HEK293T (cell line): ENCODE data around the gene PCDHA5.

ENCODE experiments used
- CTCF ChIA-PET: fragments of 350-600 bp; formaldehyde crosslinking; extraction: SDS; loops from one replicate; lab custom pipeline; 2021; ENCODE audit warnings: antibody characterized with exemption, inconsistent platforms; lab: Yijun Ruan, JAX
- POLR2A ChIA-PET: fragments of 350-600 bp; formaldehyde crosslinking; extraction: SDS; loops from one replicate; lab custom pipeline; 2020; ENCODE audit warnings: antibody characterized with exemption, inconsistent platforms; lab: Yijun Ruan, JAX
- DNase-seq: peaks from one replicate; pipeline ENCODE4 v3.0.0; 2012; ENCODE audit warnings: mixed read lengths; ENCODE audit errors: extremely low spot score
- ARNT ChIP-seq: fragments of 450-650 bp; IDR thresholded peaks from 2 replicates; pipeline ENCODE4 v1.6.1; 2017; ENCODE audit warnings: mild to moderate bottlenecking
- BHLHE40 ChIP-seq: fragments of 450-650 bp; IDR thresholded peaks from 2 replicates; pipeline ENCODE4 v1.6.1; 2016; ENCODE audit warnings: mild to moderate bottlenecking, moderate library complexity, borderline replicate concordance
- CTBP1 ChIP-seq: fragments of 450-650 bp; IDR thresholded peaks from 2 replicates; pipeline ENCODE4 v1.6.1; 2016; ENCODE audit warnings: borderline replicate concordance
- FOXK2 ChIP-seq: fragments of 450-650 bp; IDR thresholded peaks from 2 replicates; pipeline ENCODE4 v1.6.1; 2016; ENCODE audit warnings: mild to moderate bottlenecking
- FOXM1 ChIP-seq: fragments of 450-650 bp; IDR thresholded peaks from 2 replicates; pipeline ENCODE4 v1.6.1; 2017; ENCODE audit warnings: mild to moderate bottlenecking, borderline replicate concordance
- HDGF ChIP-seq: fragments of 450-650 bp; IDR thresholded peaks from 2 replicates; pipeline ENCODE4 v1.6.1; 2017; ENCODE audit warnings: antibody characterized with exemption, borderline replicate concordance
- L3MBTL2 ChIP-seq: fragments of 450-650 bp; conservative IDR thresholded peaks from 2 replicates; pipeline ENCODE4 v1.6.1; 2016; ENCODE audit warnings: mild to moderate bottlenecking
- LEF1 ChIP-seq: fragments of 450-650 bp; IDR thresholded peaks from 2 replicates; pipeline ENCODE4 v1.6.1; 2017; ENCODE audit warnings: mild to moderate bottlenecking, borderline replicate concordance
- PKNOX1 ChIP-seq: fragments of 450-650 bp; IDR thresholded peaks from 2 replicates; pipeline ENCODE4 v1.6.1; 2016
- SP1 ChIP-seq: fragments of 450-650 bp; IDR thresholded peaks from 2 replicates; pipeline ENCODE4 v1.6.1; 2017
- TARDBP ChIP-seq: fragments of 450-650 bp; IDR thresholded peaks from 2 replicates; pipeline ENCODE4 v1.6.1; 2016
- ZNF384 ChIP-seq: fragments of 450-650 bp; IDR thresholded peaks from 2 replicates; pipeline ENCODE4 v1.6.1; 2016

The PCDHA5 gene

DNA sequence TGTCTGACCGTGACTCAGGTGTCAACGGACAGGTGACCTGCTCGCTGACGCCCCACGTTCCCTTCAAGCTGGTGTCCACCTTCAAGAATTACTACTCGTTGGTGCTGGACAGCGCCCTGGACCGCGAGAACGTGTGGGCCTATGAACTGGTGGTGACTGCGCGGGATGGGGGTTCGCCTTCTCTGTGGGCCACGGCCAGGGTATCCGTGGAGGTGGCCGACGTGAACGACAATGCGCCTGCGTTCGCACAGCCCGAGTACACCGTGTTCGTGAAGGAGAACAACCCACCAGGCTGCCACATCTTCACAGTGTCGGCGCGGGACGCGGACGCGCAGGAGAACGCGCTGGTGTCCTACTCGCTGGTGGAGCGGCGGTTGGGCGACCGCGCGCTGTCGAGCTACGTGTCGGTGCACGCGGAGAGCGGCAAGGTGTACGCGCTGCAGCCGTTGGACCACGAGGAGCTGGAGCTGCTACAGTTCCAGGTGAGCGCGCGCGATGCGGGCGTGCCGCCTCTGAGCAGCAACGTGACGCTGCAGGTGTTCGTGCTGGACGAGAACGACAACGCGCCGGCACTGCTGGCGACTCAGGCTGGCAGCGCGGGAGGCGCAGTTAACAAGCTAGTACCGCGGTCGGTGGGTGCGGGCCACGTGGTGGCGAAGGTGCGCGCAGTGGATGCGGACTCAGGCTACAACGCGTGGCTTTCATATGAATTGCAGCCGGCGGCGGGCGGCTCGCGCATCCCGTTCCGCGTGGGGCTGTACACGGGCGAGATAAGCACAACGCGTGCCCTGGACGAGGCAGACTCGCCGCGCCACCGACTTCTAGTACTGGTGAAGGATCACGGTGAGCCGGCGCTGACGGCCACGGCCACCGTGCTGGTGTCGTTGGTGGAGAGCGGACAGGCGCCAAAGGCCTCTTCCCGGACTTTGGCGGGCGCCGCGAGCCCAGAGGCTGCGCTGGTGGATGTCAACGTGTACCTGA is 49.1 kb downstream of the PCDHA5 start:
- DNase-seq = no peak
- CTCF ChIA-PET = interaction anchor here (0.6 to 2.3 kb wide), 8 partner anchors 9 to 175 kb away, joined by 3 to 80 read pairs (median 6); partner anchors contain the start of genes PCDHA10 and PCDHAC1
- TF ChIP-seq ZNF384 (no peak), CTBP1 (no peak), FOXM1 (no peak), HDGF (no peak), SP1 (no peak), L3MBTL2 (no peak), FOXK2 (no peak), BHLHE40 (no peak), TARDBP (no peak), ARNT (no peak), PKNOX1 (no peak), LEF1 (no peak)
- POLR2A ChIA-PET = no interaction called here
